Frontal cortex (tissue), 4 donors: Measurements from ENCODE around the gene UTP3. TPM values are rescaled to one million over a fixed set of nuclear protein-coding genes. Genes with fewer than 3 reads are reported as not detected.
"Not testable (repeated sequence)": the region's sequence is repeated elsewhere in the genome, so short reads cannot be mapped to it uniquely, and the experiment has no call there.

Experiments
- DNase-seq, 2 donors: peaks; one replicate each; pipeline ENCODE4 v3.0.0; 2012; ENCODE audit warnings: low spot score in 2 of 2
- FAIRE-seq: peaks from 2 replicates; lab custom pipeline; 2012; peaks lifted over from hg19 to GRCh38; lab: Jason Lieb, UNC
- total RNA-seq: library from RNA; depleted of rRNA; stranded (reverse); fragments of >200 nt; gene quantifications from one replicate; pipeline ENCODE4 v1.2.3, GENCODE V29; 2014
- donor health status: control.
- donor health status: control.
- donor health status: control.

The UTP3 gene
- total RNA-seq, 1 donor from 2014 or later, result 16.3 TPM

DNA sequence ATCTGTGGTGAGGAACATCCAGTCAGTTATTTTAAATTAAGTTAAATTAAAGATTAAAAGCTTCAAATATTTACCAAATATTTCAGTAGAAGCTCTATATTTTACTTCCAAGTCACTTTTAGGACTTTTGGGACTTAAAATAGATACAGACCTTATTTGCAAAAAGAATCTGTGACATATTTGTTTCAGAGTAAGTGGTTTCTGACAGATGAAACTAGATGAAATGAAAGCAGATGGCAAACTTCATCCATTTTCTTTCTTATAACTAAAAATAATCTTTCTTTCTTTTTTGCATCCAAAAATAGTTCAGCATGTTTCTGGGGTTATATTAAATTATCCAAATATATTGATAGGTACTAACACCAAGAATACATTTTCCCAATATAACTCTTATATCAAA, 6.6 kb upstream of the UTP3 start:
- FAIRE-seq, result no peak
- no peak for DNase-seq

GRCh38 chr4:70682142-70682541, 6.2 kb upstream of the UTP3 start:
- FAIRE-seq, DNase-seq: not testable (repeated sequence)

- DNase-seq (no peak), FAIRE-seq (no peak)
Observed at GRCh38 chr4:70687392-70687791, 940 bp upstream of the UTP3 start.

GRCh38 chr4:70688795-70689231, 481 bp downstream of the UTP3 start:
- DNase-seq, result no peak
- FAIRE-seq, result no peak

DNA sequence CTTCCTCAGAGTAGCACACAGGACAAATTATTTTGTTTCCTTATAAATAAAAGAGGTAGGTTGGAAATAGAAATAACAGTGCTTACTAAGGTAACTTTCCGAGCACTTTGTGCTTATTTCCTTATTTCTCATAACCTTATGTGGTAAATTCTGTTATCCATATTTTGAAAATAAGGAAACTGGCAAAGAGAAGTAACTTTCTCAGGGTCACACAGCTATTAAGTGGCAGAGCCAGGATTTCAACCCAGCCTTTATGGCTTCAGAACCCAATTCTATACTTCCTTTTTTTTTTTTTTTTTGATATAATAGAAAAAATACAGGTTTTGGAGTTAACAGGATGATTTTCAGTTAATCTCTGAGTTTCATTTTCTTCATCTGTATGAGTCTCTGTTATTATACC, 3.3 kb downstream of the UTP3 start:
- no peak for FAIRE-seq

GRCh38 chr4:70694633-70695032, 6.3 kb downstream of the UTP3 start:
- DNase-seq, FAIRE-seq: not testable (repeated sequence)

More for the DNA sequence above, 3.3 kb downstream of the UTP3 start:
- no peak for DNase-seq

DNA sequence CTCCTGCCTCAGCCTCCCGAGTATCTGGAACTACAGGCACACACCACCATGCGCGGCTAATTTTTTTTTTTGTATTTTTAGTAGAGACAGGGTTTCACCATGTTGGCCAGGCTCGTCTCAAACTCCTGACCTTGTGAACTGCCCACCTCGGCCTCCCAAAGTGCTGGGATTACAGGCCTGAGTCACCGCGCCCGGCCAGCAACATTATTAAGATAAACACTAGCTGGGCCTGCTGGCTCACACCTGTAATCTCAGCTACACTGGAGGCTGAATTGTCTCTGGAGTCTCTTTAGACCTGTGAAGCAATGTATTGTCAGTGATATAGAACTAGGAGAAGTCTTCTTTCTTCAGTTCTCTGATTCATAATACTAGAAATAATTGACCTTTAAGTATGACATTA, 10.1 kb downstream of the UTP3 start:
- not testable (repeated sequence) for FAIRE-seq, DNase-seq

DNA sequence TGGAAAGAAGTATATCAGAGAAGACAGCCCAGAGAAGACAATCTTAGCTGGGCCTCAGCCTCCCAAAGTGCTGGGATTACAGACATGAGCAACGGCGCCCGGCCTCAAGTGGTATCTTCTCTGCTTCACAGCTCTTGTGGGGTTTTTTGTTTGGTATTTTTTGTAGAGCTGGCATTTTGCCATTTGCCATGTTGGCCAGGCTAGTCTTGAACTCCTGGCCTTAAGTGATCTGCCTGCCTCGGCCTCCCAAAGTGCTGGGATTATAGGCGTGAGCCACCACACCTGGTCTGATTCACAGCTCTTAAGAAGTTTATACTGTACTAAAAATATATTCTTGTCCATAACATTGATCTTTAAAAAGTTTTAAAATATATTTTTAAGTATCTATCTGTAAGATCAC, 12.4 kb downstream of the UTP3 start:
- DNase-seq, result no peak
- no peak for FAIRE-seq

DNA sequence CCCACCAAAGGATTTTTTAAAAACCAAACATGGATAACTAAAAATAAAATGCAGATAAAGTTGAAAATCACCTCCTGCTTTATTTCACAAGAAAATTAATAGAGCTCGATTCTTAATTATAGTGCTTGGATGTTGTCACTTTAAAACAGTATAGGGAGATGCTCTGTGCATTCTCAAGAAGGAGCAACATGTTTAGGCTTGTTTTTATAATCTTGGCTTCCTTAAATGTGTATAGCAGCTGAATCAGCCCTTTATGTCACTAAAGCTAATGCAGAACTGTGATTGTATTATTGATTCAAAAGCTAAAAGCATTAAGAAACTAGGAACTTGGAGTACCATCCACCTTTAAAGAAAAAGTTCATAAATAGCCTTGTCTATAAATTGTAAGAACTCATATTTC, 12.9 kb downstream of the UTP3 start:
- no peak for FAIRE-seq

DNA sequence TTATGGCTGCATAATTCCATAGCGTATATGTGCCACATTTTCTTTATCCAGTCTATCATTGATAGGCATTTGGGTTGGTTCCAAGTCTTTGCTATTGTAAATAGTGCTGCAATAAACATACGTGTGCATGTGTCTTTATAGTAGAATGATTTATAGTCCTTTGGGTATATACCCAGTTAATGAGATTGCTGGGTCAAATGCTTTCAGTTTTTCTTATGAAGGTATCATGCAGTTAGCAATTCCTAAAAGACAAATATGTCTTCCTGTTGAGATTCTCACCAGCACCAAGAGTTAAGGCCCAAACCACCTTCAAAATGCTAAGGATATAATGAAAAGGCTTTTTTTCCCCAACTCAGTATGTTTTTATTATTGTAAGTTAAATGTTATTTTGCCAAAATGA, 14.3 kb downstream of the UTP3 start:
- FAIRE-seq, DNase-seq: not testable (repeated sequence)

More for the DNA sequence above, 12.9 kb downstream of the UTP3 start:
- DNase-seq, result no peak

GRCh38 chr4:70703619-70704214, 15.4 kb downstream of the UTP3 start:
- DNase-seq (no peak), FAIRE-seq (no peak)

- peak; percentile 80 to 82 for DNase-seq
- no peak for FAIRE-seq
Observed at GRCh38 chr4:70704215-70704930, 16.0 kb downstream of the UTP3 start.

GRCh38 chr4:70704931-70705182, 16.5 kb downstream of the UTP3 start:
- DNase-seq (no peak), FAIRE-seq (no peak)

DNA sequence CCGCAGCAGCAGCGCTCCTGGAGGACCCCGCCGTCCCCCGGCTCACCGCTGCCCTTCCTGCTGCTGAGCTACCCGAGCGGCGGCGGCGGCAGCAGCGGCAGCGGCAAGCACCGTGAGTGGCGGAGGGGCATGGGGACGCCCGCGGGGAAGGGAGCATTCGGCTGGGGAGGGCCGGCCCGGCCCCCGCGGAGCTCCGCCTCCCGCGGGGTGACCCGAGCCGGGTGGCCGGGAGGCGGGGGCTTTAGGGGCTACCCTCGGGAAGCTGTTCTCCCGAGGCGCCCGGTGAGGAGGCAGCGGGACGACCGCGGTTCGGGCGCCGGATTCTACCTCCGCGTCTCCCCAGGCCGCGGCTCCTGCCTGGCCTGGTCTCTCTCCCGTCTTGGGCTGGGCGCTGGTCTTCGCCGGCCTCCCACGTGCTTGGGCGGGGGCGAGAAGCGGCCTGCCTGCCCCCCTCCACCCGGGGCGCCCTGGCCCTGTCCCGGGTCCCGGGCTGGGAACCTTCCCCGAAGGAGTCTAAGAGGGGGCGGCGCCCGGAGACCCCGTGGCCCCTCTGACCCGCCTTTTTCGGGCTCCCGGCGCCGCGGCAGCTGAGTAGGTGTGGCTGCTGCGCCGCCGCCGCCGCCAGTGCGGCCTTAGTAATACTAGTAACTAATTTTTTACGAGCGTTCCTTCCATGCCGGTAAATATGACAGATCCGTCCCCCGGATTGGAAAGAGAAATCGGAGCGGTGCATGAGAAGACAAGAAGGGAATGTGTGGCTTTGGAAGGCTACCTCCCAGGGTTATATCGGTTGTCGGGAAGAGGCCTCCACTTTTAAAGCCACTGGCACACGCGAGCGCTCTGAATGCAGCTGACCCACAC, 17.1 kb downstream of the UTP3 start:
- FAIRE-seq, result no peak

DNA sequence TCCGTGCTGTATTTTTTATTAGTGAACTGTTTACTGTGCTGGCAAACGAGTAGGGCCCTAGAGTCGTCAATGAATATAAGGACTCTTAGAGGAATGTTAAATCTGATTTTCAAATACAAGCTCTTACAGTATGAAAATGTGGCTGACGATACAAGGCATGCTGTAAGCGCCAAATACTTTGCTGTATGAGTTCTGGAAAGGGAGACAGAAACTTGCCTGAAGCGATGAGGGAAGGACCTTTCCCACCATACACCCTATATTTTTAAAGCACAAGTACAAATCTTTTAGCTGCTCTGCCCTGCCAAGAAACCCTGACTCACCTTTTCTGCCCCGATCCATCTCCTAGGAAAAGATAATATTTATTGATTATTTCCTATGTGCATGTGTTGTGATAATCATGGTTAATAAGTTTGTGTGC, 17.7 kb downstream of the UTP3 start:
- DNase-seq, result no peak
- no peak for FAIRE-seq

More for the DNA sequence above, 17.1 kb downstream of the UTP3 start:
- DNase-seq, result peak; percentile 81

- DNase-seq (no peak), FAIRE-seq (no peak)
Observed at GRCh38 chr4:70706516-70706915, 18.2 kb downstream of the UTP3 start.

DNA sequence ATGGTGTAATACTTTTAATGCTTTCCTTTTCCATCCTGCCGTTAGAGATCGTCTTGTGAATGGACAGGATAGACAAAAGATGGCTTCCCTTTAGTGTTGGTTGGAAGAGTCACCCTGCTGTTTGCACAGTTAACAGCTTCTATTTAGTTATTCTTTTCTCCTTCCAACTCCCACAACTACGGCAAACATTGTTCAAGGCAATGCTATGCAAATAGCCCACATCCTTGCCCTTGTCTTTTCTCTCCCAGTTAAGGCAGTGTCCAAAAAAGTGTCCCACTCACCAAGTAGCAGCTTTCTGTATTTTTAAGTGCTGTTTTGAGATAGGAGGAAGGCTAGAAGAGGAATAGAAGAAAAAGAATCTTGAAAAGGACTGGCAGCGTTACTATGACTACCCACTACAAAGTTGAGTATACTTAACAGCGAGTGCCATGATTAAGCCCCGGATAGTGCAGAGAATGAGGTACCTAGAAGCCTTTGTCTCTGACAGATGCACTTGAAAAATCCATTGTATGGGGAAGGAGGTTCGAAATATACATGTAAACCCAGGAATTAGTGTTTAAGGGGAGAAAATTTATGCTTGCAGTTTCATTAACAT, 21.4 kb downstream of the UTP3 start:
- FAIRE-seq (no peak), DNase-seq (no peak)

- DNase-seq, result no peak
- FAIRE-seq, result no peak
Observed at GRCh38 chr4:70711599-70711998, 23.3 kb downstream of the UTP3 start.

DNA sequence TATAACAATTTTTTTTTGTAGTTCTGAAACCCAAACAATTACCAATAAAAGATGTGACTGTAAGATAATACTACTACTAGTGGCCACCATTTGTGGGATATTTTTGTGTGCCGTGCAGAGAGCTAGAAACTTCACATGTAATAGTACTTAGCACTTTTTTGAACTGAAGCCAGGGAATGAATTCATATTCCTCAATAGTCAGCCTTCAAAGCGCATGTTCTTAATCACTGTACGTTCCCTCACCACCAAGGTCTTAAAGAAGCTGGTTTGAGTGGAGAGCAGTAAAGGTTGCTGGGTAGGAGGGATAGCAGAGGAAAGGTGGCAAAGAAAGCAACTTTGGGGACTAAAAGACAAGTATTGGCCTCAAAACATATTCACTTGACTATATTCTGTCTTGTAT, 23.8 kb downstream of the UTP3 start:
- DNase-seq, result no peak
- FAIRE-seq, result no peak

DNA sequence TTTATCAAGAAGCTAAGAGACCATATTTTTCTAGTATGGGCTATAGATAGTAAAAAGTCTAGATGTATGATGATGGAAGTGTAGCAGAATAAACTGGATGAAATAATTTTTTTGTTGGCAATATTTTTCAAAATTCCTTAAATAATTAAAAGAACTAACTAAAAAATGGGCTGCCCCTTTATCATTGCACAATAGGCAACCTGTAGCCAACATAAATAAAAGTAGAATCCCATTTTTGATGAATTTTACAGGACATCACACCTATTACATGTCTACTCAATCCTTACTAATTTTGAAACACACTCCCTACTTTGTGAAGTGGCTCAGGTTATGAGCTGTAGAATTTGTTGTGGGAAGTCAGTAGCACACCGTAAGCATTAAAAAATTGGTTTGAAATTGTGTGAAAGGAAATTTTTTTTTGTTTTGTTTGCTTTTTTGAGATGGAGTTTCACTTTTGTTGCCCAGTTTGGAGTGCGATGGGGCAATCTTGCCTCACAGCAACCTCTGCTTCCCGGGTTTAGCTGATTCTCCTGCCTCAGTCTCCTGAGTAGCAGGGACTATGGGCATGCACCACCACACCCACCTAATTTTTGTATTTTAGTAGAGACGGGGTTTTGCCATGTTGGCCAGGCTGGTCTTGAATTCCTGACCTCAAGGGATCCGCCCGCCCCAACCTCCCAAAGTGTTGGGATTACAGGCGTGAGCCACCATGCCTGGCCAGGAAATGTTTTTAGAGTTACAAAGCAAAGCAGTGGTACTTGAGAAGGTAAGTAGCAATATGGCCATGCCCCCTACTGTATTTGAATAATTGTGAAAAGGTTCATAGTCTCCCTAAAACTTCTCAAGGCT, 24.5 kb downstream of the UTP3 start:
- FAIRE-seq, result no peak
- DNase-seq, result no peak
